Measurements from ENCODE around the gene PTPRN2. TPM values are rescaled to one million over a fixed set of nuclear protein-coding genes. Genes with fewer than 3 reads are reported as not detected.

Gene PTPRN2
- polyA plus RNA-seq, 1 experiment, result 0.31 TPM

- Histone ChIP-seq H3K27me3 (ENCODE audit: control insufficient read depth, insufficient read depth, low read length) (no peaks in the 10 kb centered on the region), H3K36me3 (ENCODE audit: control insufficient read depth, insufficient read depth, low read length) (no peaks in the 10 kb centered on the region), H3K4me3 (ENCODE audit: low read depth, low read length) (no peak overlapping the region)
- ChIA-PET CTCF (no interaction called here), POLR2A (interaction anchor here (0.6 kb wide), 1 partner anchor 1961 kb away, joined by 3 read pairs; no protein-coding TSS in a partner anchor)
- no peak for DNase-seq (ENCODE audit: low read depth)
- no peak for TF ChIP-seq CTCF (IDR thresholded peaks at IDR 0.05; ENCODE audit: insufficient read depth, low read depth, low read length)
Measured at GRCh38 chr7:157625973-157626742, 961.5 kb downstream of the PTPRN2 start.

- Histone ChIP-seq H3K4me3 (ENCODE audit: low read depth, low read length) (no peak overlapping the region), H3K27me3 (ENCODE audit: control insufficient read depth, insufficient read depth, low read length) (no peaks in the 10 kb centered on the region), H3K36me3 (ENCODE audit: control insufficient read depth, insufficient read depth, low read length) (no peaks in the 10 kb centered on the region)
- DNase-seq (ENCODE audit: low read depth), result no peak
- POLR2A ChIA-PET, result no interaction called here
- no peak for TF ChIP-seq CTCF (IDR thresholded peaks at IDR 0.05; ENCODE audit: insufficient read depth, low read depth, low read length)
- CTCF ChIA-PET, result interaction anchor here (1.2 kb wide), 1 partner anchor 19 kb away, joined by 4 read pairs; no protein-coding TSS in a partner anchor
Measured at GRCh38 chr7:157623556-157623955, 964.1 kb downstream of the PTPRN2 start.

- DNase-seq (ENCODE audit: low read depth), result no peak
- Histone ChIP-seq H3K27me3 (ENCODE audit: control insufficient read depth, insufficient read depth, low read length) (no peaks in the 10 kb centered on the region), H3K36me3 (ENCODE audit: control insufficient read depth, insufficient read depth, low read length) (no peaks in the 10 kb centered on the region), H3K4me3 (ENCODE audit: low read depth, low read length) (no peak overlapping the region)
- ChIA-PET POLR2A (no interaction called here), CTCF (interaction anchor here (1.2 kb wide), 1 partner anchor 20 kb away, joined by 4 read pairs; no protein-coding TSS in a partner anchor)
- TF ChIP-seq CTCF (IDR thresholded peaks at IDR 0.05; ENCODE audit: insufficient read depth, low read depth, low read length), result no peak
Measured at GRCh38 chr7:157622408-157623205, 965.0 kb downstream of the PTPRN2 start.

GRCh38 chr7:157622000-157622399, 965.6 kb downstream of the PTPRN2 start:
- Histone ChIP-seq H3K36me3 (ENCODE audit: control insufficient read depth, insufficient read depth, low read length) (no peaks in the 10 kb centered on the region), H3K27me3 (ENCODE audit: control insufficient read depth, insufficient read depth, low read length) (no peaks in the 10 kb centered on the region), H3K4me3 (ENCODE audit: low read depth, low read length) (no peak overlapping the region)
- ChIA-PET POLR2A (no interaction called here), CTCF (no interaction called here)
- no peak for DNase-seq (ENCODE audit: low read depth)
- no peak for TF ChIP-seq CTCF (IDR thresholded peaks at IDR 0.05; ENCODE audit: insufficient read depth, low read depth, low read length)

- no peaks in the 10 kb centered on the region for H3K36me3 ChIP-seq (ENCODE audit: control insufficient read depth, insufficient read depth, low read length)
- no peak for DNase-seq (ENCODE audit: low read depth)
- H3K27me3 ChIP-seq (ENCODE audit: control insufficient read depth, insufficient read depth, low read length), result no peaks in the 10 kb centered on the region
- TF ChIP-seq CTCF (IDR thresholded peaks at IDR 0.05; ENCODE audit: insufficient read depth, low read depth, low read length), result no peak
- CTCF ChIA-PET, result no interaction called here
- H3K4me3 ChIP-seq (ENCODE audit: low read depth, low read length), result no peak overlapping the region
- POLR2A ChIA-PET, result no interaction called here
Measured at GRCh38 chr7:157621131-157621681, 966.4 kb downstream of the PTPRN2 start.

Measured in BJ (cell line).